GM18909 (cell line): ENCODE data around the gene HERPUD1.
"Not testable (repeated sequence)": the region's sequence is repeated elsewhere in the genome, so short reads cannot be mapped to it uniquely, and the experiment has no call there.

Experiments
- ATAC-seq: cut with Tn5 transposase; IDR thresholded peaks from one replicate; pipeline ENCODE4 v1.9.1; 2021; ENCODE audit warnings: mild to moderate bottlenecking; ENCODE audit not compliant: unreplicated experiment, poor library complexity

Gene HERPUD1

GRCh38 chr16:56990407-56991286 lies 58.7 kb downstream of the HERPUD1 start:
- ATAC-seq, result no peak

GRCh38 chr16:56992431-56992830 lies 60.5 kb downstream of the HERPUD1 start:
- not testable (repeated sequence) for ATAC-seq

- ATAC-seq, result no peak
These were observed 61.3 kb downstream of the HERPUD1 start for GRCh38 chr16:56993204-56993603.

- no peak for ATAC-seq
These were observed 62.4 kb downstream of the HERPUD1 start for GRCh38 chr16:56994311-56994710.
